ENCODE measurements around the gene RTL9.
"Not testable (repeated sequence)": the region's sequence is repeated elsewhere in the genome, so short reads cannot be mapped to it uniquely, and the experiment has no call there.

RTL9 gene

GRCh38 chrX:110406250-110406649, 47.6 kb downstream of the RTL9 start:
- not testable (repeated sequence) for DNase-seq (ENCODE audit: low read depth)

- no peak for DNase-seq (ENCODE audit: low read depth)
Observed at GRCh38 chrX:110406822-110407221, 48.2 kb downstream of the RTL9 start.

- DNase-seq (ENCODE audit: low read depth) = no peak
Observed at GRCh38 chrX:110407910-110408545, 49.4 kb downstream of the RTL9 start.
